B cell (primary cell): ENCODE data around the gene ROBO2. TPM values are rescaled to one million over a fixed set of nuclear protein-coding genes. Genes with fewer than 3 reads are reported as not detected.

Experiments used
- ATAC-seq: fragments of 200-7000 bp; cut with Tn5 transposase; one replicate; pipeline ENCODE4 v1.10.0; 2021; ENCODE audit warnings: low read depth, mild to moderate bottlenecking, moderate number of reproducible peaks, moderate library complexity
- CTCF ChIA-PET: fragments of 350-600 bp; sonication (Branson Sonifier 250); formaldehyde crosslinking; loops from one replicate; lab custom pipeline; 2021; ENCODE audit warnings: antibody characterized with exemption, inconsistent platforms; lab: Charles Lee
- POLR2A ChIA-PET: fragments of 350-600 bp; sonication (Branson Sonifier 250); formaldehyde crosslinking; loops from one replicate; lab custom pipeline; 2021; ENCODE audit warnings: antibody characterized with exemption; lab: Charles Lee
- DNase-seq: peaks from one replicate; pipeline ENCODE4 v3.0.0; 2013
- H2AFZ ChIP-seq: 2 replicates; pipeline ENCODE4 v1.6.1; 2012; ENCODE audit warnings: mild to moderate bottlenecking, low read depth, low read length; ENCODE audit not compliant: insufficient read depth, poor library complexity, severe bottlenecking
- H3K27ac ChIP-seq, 2 donors: 1 replicate in 1 of 2; 2 replicates in 1 of 2; pipeline ENCODE4 v1.5.1; 2012 to 2013; ENCODE audit warnings: low read length in 2 of 2, mild to moderate bottlenecking in 2 of 2, moderate library complexity in 1 of 2
- H3K27me3 ChIP-seq, 4 experiments: fragments of 200-600 bp in 1 of 4; sonication (generic) in 1 of 4; replicated peaks in 1 of 4; 1 replicate in 2 of 4; 2 replicates in 2 of 4; pipeline versions ENCODE4 v1.6.1 to v1.7.0; 2013 to 2016; ENCODE audit warnings: low read length in 3 of 4, mild to moderate bottlenecking in 2 of 4, mixed read lengths in 1 of 4, moderate library complexity in 1 of 4; ENCODE audit not compliant: insufficient read depth in 4 of 4, control insufficient read depth in 3 of 4; ENCODE audit errors: control extremely low read depth in 1 of 4
- H3K36me3 ChIP-seq, 2 experiments: replicated peaks in 1 of 2; 1 replicate in 1 of 2; 2 replicates in 1 of 2; pipeline versions ENCODE4 v1.6.1 to v1.7.1; 2013; ENCODE audit warnings: low read length in 1 of 2; ENCODE audit not compliant: insufficient read depth in 2 of 2, control insufficient read depth in 1 of 2; ENCODE audit errors: control extremely low read depth in 1 of 2, extremely low read depth in 1 of 2
- H3K4me1 ChIP-seq, 2 donors: fragments of 200-600 bp in 1 of 2; sonication (generic) in 1 of 2; 1 replicate in 1 of 2; 2 replicates in 1 of 2; pipeline versions ENCODE4 v1.5.1 to v1.6.1; 2013 to 2017; ENCODE audit warnings: low read length in 2 of 2; ENCODE audit not compliant: control insufficient read depth in 2 of 2, insufficient read depth in 2 of 2
- H3K4me2 ChIP-seq: replicated peaks from 2 replicates; pipeline ENCODE3; 2012; ENCODE audit warnings: mild to moderate bottlenecking, low read depth, low read length; ENCODE audit not compliant: poor library complexity, severe bottlenecking
- H3K4me3 ChIP-seq, 5 experiments: fragments of 200-600 bp in 1 of 5; sonication (generic) in 1 of 5; 1 replicate in 3 of 5; 2 replicates in 2 of 5; pipeline versions ENCODE4 v1.5.1 to v1.7.0; 2011 to 2016; ENCODE audit warnings: low read length in 4 of 5, mild to moderate bottlenecking in 4 of 5, low read depth in 2 of 5, control low read depth in 1 of 5, moderate library complexity in 1 of 5; ENCODE audit not compliant: insufficient read depth in 1 of 5; ENCODE audit errors: control extremely low read depth in 1 of 5, extremely low read depth in 1 of 5
- H3K79me2 ChIP-seq: fragments of 200-600 bp; sonication (generic); one replicate; pipeline ENCODE4 v1.6.0; 2016; ENCODE audit warnings: low read length; ENCODE audit not compliant: control insufficient read depth, insufficient read depth
- H3K9ac ChIP-seq: fragments of 200-600 bp; sonication (generic); 2 replicates; pipeline ENCODE4 v1.6.1; 2017; ENCODE audit warnings: mild to moderate bottlenecking, low read length, moderate library complexity
- H3K9me3 ChIP-seq, 3 donors: one replicate each; pipeline versions ENCODE4 v1.6.1 to v1.7.1; 2013; ENCODE audit warnings: low read length in 2 of 3; ENCODE audit not compliant: control insufficient read depth in 2 of 3, insufficient read depth in 1 of 3; ENCODE audit errors: control extremely low read depth in 1 of 3
- H4K20me1 ChIP-seq: 2 replicates; pipeline ENCODE4 v1.6.0; 2012; ENCODE audit warnings: mild to moderate bottlenecking, low read length; ENCODE audit not compliant: insufficient read depth, control insufficient read depth, poor library complexity, severe bottlenecking
- H3K27ac Mint-ChIP-seq: one replicate; pipeline ENCODE4 v1.8.0; 2021; ENCODE audit warnings: mixed read lengths
- H3K27me3 Mint-ChIP-seq: one replicate; pipeline ENCODE4 v1.8.0; 2021; ENCODE audit warnings: mixed read lengths
- H3K4me1 Mint-ChIP-seq: one replicate; pipeline ENCODE4 v1.8.0; 2021; ENCODE audit warnings: mixed read lengths
- H3K4me3 Mint-ChIP-seq: one replicate; pipeline ENCODE4 v1.8.0; 2021; ENCODE audit warnings: mixed read lengths
- H3K9me3 Mint-ChIP-seq: one replicate; pipeline ENCODE4 v1.8.0; 2022; ENCODE audit warnings: mixed read lengths; ENCODE audit not compliant: insufficient read depth
- EZH2 ChIP-seq: IDR thresholded peaks from 2 replicates; pipeline ENCODE4 v1.6.1; 2012; ENCODE audit warnings: borderline replicate concordance, low read depth, mild to moderate bottlenecking, moderate library complexity, low read length; ENCODE audit not compliant: insufficient read depth, poor library complexity, severe bottlenecking
- WGBS: methylation state at CpG from one replicate; pipeline ENCODE4 v1.1.5; 2013; ENCODE audit warnings: missing lambda C conversion rate; ENCODE audit not compliant: insufficient coverage; 5-methylcytosine and 5-hydroxymethylcytosine counted together
- intact Hi-C: fragments of 100-400 bp; cut with micrococcal nuclease; formaldehyde crosslinking; loops from one replicate; pipeline ENCODE4 v1.10.0; 2022
- polyA plus RNA-seq: library from polyadenylated mRNA; depleted of rRNA; stranded (reverse); fragments of >200 nt; gene quantifications from 2 replicates; pipeline ENCODE4 v1.2.3, GENCODE V29; 2012
- total RNA-seq, 2 donors: library from RNA; stranded (reverse); fragments of 120-200 nt in 1 of 2; gene quantifications; 1 replicate in 1 of 2; 2 replicates in 1 of 2; pipeline versions ENCODE4 v1.2.3 to v1.2.4, GENCODE V29; 2013 to 2022
- TF ChIP-seq, protein P1 (sequence below): fragments of 200-600 bp; IDR thresholded peaks from one replicate; pipeline ENCODE4 v1.8.0; 2022; ENCODE audit warnings: antibody characterized with exemption, mild to moderate bottlenecking

Gene ROBO2
- total and polyA plus RNA-seq, 2 donors (not counting 1 experiment from before 2014, with no cell fraction given), result not detected

DNA sequence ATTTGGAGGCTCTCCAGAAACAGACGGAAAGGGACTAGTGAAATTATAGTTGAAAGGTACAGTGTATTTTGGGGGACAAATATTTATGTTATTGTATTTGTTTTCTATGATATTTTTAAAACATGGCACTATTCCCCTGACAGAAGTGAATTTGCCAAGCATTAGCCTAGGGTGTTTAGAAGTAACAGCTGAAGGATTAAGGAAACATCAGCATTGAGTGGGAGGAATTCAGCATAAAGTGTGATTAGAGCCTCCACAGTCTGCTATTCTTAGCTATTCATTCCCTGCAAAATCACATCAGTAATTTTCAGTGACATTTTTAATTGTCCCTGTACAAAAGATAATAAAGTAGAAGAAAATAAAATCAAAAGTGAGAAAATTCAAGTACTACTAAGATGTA, 231.4 kb downstream of the ROBO2 start:
- Mint-ChIP-seq H3K4me1 (no peaks in the 10 kb centered on the region), H3K27ac (no peak overlapping the region), H3K27me3 (no peaks in the 10 kb centered on the region), H3K4me3 (no peak overlapping the region), H3K9me3 (no peaks in the 10 kb centered on the region)
- ChIA-PET POLR2A (no interaction called here), CTCF (no interaction called here)
- intact Hi-C loops, result no loop called here
- no peak overlapping the region for H2AFZ ChIP-seq
- no peaks in the 10 kb centered on the region for H4K20me1 ChIP-seq
- no peaks in the 10 kb centered on the region for H3K79me2 ChIP-seq
- H3K9me3 ChIP-seq, result no peaks in the 10 kb centered on the region
- no peak for DNase-seq
- H3K36me3 ChIP-seq, result no peaks in the 10 kb centered on the region
- H3K27me3 ChIP-seq, result no peaks in the 10 kb centered on the region
- no CpG with 5 or more reads among the region's 1 CpG for WGBS
- no peak overlapping the region for H3K9ac ChIP-seq
- no peaks in the 10 kb centered on the region for H3K4me1 ChIP-seq
- H3K4me3 ChIP-seq, result no peak overlapping the region
- TF ChIP-seq EZH2, result no peak
- TF ChIP-seq, protein P1, sequence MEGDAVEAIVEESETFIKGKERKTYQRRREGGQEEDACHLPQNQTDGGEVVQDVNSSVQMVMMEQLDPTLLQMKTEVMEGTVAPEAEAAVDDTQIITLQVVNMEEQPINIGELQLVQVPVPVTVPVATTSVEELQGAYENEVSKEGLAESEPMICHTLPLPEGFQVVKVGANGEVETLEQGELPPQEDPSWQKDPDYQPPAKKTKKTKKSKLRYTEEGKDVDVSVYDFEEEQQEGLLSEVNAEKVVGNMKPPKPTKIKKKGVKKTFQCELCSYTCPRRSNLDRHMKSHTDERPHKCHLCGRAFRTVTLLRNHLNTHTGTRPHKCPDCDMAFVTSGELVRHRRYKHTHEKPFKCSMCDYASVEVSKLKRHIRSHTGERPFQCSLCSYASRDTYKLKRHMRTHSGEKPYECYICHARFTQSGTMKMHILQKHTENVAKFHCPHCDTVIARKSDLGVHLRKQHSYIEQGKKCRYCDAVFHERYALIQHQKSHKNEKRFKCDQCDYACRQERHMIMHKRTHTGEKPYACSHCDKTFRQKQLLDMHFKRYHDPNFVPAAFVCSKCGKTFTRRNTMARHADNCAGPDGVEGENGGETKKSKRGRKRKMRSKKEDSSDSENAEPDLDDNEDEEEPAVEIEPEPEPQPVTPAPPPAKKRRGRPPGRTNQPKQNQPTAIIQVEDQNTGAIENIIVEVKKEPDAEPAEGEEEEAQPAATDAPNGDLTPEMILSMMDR, result no peak
- no peak overlapping the region for H3K4me2 ChIP-seq
- H3K27ac ChIP-seq, result no peak overlapping the region
- ATAC-seq, result no peak

- Mint-ChIP-seq H3K4me3 (no peak overlapping the region), H3K9me3 (no peaks in the 10 kb centered on the region), H3K27ac (no peak overlapping the region), H3K27me3 (no peaks in the 10 kb centered on the region), H3K4me1 (no peaks in the 10 kb centered on the region)
- Histone ChIP-seq H3K4me3 (no peak overlapping the region), H3K9me3 (no peaks in the 10 kb centered on the region), H3K27me3 (no peaks in the 10 kb centered on the region), H3K79me2 (no peaks in the 10 kb centered on the region), H3K4me1 (no peaks in the 10 kb centered on the region), H4K20me1 (no peaks in the 10 kb centered on the region), H3K36me3 (no peaks in the 10 kb centered on the region), H3K4me2 (no peak overlapping the region), H2AFZ (no peak overlapping the region), H3K27ac (no peak overlapping the region), H3K9ac (no peak overlapping the region)
- ChIA-PET CTCF (no interaction called here), POLR2A (no interaction called here)
- DNase-seq, result no peak
- intact Hi-C loops, result no loop called here
- no peak for TF ChIP-seq EZH2
- TF ChIP-seq, protein P1, result no peak
- ATAC-seq, result no peak
- WGBS, result no CpG with 5 or more reads among the region's 6 CpGs
Measured at GRCh38 chr3:77271711-77272110, 231.8 kb downstream of the ROBO2 start.
